Neural cell (in vitro differentiated cells): ENCODE measurements around the gene PDE3A. TPM values are rescaled to one million over a fixed set of nuclear protein-coding genes. Genes with fewer than 3 reads are reported as not detected.

Source experiments
- H2AFZ ChIP-seq: fragments of 200-600, 300-800 bp; sonication (generic), shearing (Covaris generic); 2 replicates; pipeline ENCODE4 v1.6.0; 2014; ENCODE audit warnings: low read depth, mild to moderate bottlenecking, antibody characterized with exemption, low read length, moderate library complexity
- H3F3A ChIP-seq: fragments of 200-600 bp; shearing (Covaris generic); 2 replicates; pipeline ENCODE4 v1.6.1; 2016; ENCODE audit warnings: mild to moderate bottlenecking, moderate library complexity, mixed read lengths, antibody characterized with exemption, low read length; ENCODE audit not compliant: insufficient read depth, poor library complexity, severe bottlenecking
- H3K27ac ChIP-seq: fragments of 200-600, 300-800 bp; sonication (generic), shearing (Covaris generic); 2 replicates; pipeline ENCODE4 v1.5.1; 2014; ENCODE audit warnings: mild to moderate bottlenecking, low read length, moderate library complexity
- H3K27me3 ChIP-seq: fragments of 300-800, 200-600 bp; sonication (generic), shearing (Covaris generic); 2 replicates; pipeline ENCODE4 v1.6.0; 2014; ENCODE audit warnings: mild to moderate bottlenecking, low read depth, low read length, moderate library complexity; ENCODE audit not compliant: insufficient read depth
- H3K36me3 ChIP-seq: fragments of 300-800, 200-600 bp; sonication (generic), shearing (Covaris generic); 2 replicates; pipeline ENCODE4 v1.5.1; 2014; ENCODE audit warnings: mild to moderate bottlenecking, antibody characterized with exemption, low read length, moderate library complexity; ENCODE audit not compliant: insufficient read depth
- H3K4me2 ChIP-seq: fragments of 300-800, 200-600 bp; sonication (generic), shearing (Covaris generic); 2 replicates; pipeline ENCODE4 v1.6.0; 2014; ENCODE audit warnings: mild to moderate bottlenecking, low read length
- H3K4me3 ChIP-seq: fragments of 300-800, 200-600 bp; sonication (generic), shearing (Covaris generic); 2 replicates; pipeline ENCODE4 v1.5.1; 2014; ENCODE audit warnings: mild to moderate bottlenecking, low read length, moderate library complexity
- H3K79me2 ChIP-seq: fragments of 200-600 bp; shearing (Covaris generic); replicated peaks from 2 replicates; pipeline ENCODE4 v1.6.0; 2014; ENCODE audit warnings: mild to moderate bottlenecking, low read length, moderate library complexity; ENCODE audit not compliant: insufficient read depth
- H3K9ac ChIP-seq: fragments of 300-800, 200-600 bp; sonication (generic), shearing (Covaris generic); 2 replicates; pipeline ENCODE4 v1.6.1; 2016; ENCODE audit warnings: mild to moderate bottlenecking, low read length, mixed read lengths
- H3K9me2 ChIP-seq: fragments of 200-600 bp; shearing (Covaris generic); 2 replicates; pipeline ENCODE4 v1.6.1; 2016; ENCODE audit warnings: mild to moderate bottlenecking, low read length, mixed read lengths; ENCODE audit not compliant: insufficient read depth
- H3K9me3 ChIP-seq: fragments of 200-600, 300-800 bp; sonication (generic), shearing (Covaris generic); 2 replicates; pipeline ENCODE4 v1.6.1; 2016; ENCODE audit warnings: mild to moderate bottlenecking, mixed run types, low read length, moderate library complexity, mixed read lengths
- H4K20me1 ChIP-seq: fragments of 200-600 bp; shearing (Covaris generic); 2 replicates; pipeline ENCODE4 v1.6.1; 2016; ENCODE audit warnings: mild to moderate bottlenecking, mixed run types; ENCODE audit not compliant: insufficient read depth
- EP300 ChIP-seq: fragments of 450-650 bp; conservative IDR thresholded peaks from 2 replicates; pipeline ENCODE4 v1.6.1; 2014; ENCODE audit warnings: antibody characterized with exemption, mild to moderate bottlenecking, moderate library complexity; ENCODE audit not compliant: poor library complexity, severe bottlenecking
- EZH2 ChIP-seq: fragments of 200-600, 300-800 bp; shearing (Covaris generic), sonication (generic); IDR thresholded peaks from 2 replicates; pipeline ENCODE4 v1.6.1; 2014; ENCODE audit warnings: antibody characterized with exemption, low read length, borderline replicate concordance, mild to moderate bottlenecking; ENCODE audit not compliant: insufficient read depth, poor library complexity, severe bottlenecking
- MXI1 ChIP-seq: fragments of 450-650 bp; conservative IDR thresholded peaks from 2 replicates; pipeline ENCODE4 v1.6.1; 2014; ENCODE audit warnings: antibody characterized with exemption, mild to moderate bottlenecking; ENCODE audit not compliant: poor library complexity, severe bottlenecking
- POLR2AphosphoS5 ChIP-seq: IDR thresholded peaks from 2 replicates; pipeline ENCODE4 v1.6.1; 2012
- RAD21 ChIP-seq: fragments of 450-650 bp; conservative IDR thresholded peaks from 2 replicates; pipeline ENCODE4 v1.6.1; 2014; ENCODE audit warnings: antibody characterized with exemption, mild to moderate bottlenecking, moderate library complexity
- SMC3 ChIP-seq: fragments of 450-650 bp; conservative IDR thresholded peaks from 2 replicates; pipeline ENCODE4 v1.6.1; 2014; ENCODE audit warnings: antibody characterized with exemption, mild to moderate bottlenecking, moderate library complexity; ENCODE audit not compliant: poor library complexity
- TAF1 ChIP-seq: IDR thresholded peaks from 2 replicates; pipeline ENCODE4 v1.6.1; 2012; ENCODE audit warnings: low read depth
- polyA plus RNA-seq: library from polyadenylated mRNA; depleted of rRNA; stranded (reverse); fragments of >200 nt; gene quantifications from 2 replicates; pipeline ENCODE4 v1.2.3, GENCODE V29; 2014
- TF ChIP-seq, protein P1 (sequence below): fragments of 450-650 bp; IDR thresholded peaks from 2 replicates; pipeline ENCODE4 v1.5.1; 2014; ENCODE audit warnings: antibody characterized with exemption, mild to moderate bottlenecking, moderate library complexity; ENCODE audit not compliant: poor library complexity, severe bottlenecking
- TF ChIP-seq, protein P2 (sequence below): IDR thresholded peaks from 2 replicates; pipeline ENCODE4 v1.6.1; 2012; ENCODE audit warnings: borderline replicate concordance

The PDE3A gene
- polyA plus RNA-seq, 1 donor from 2014 or later, result 0.94 TPM

DNA sequence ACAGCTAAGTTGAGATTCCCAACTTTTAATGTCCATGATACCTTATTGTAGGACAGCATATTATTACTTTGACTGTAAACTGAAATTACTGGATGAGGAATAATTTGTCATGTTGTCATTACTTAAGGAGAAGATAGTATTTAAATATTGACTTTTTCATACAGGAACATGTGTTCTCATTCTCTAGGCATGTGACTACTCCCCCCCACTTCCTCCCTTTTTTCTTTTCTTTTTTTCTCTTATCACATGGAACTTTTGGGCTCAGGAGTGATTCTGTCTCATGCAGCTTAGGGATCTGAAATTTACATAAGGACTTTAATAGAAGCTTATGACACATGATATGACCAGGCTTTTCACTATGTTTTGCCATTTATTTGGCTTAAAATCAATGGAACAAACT is 199.1 kb downstream of the PDE3A start:
- Histone ChIP-seq H3K9me2 (no peaks in the 10 kb centered on the region), H3K4me2 (no peak overlapping the region), H3K36me3 (no peaks in the 10 kb centered on the region), H3F3A (no peaks in the 10 kb centered on the region), H3K79me2 (no peaks in the 10 kb centered on the region), H3K27ac (no peak overlapping the region), H3K27me3 (no peaks in the 10 kb centered on the region), H2AFZ (no peak overlapping the region), H3K4me3 (no peak overlapping the region), H4K20me1 (no peaks in the 10 kb centered on the region), H3K9me3 (no peaks in the 10 kb centered on the region), H3K9ac (no peak overlapping the region)
- TF ChIP-seq RAD21 (no peak), TAF1 (no peak)

- Histone ChIP-seq H3K4me2 (no peak overlapping the region), H3K9me3 (no peaks in the 10 kb centered on the region), H3K9ac (no peak overlapping the region), H4K20me1 (no peaks in the 10 kb centered on the region), H3K36me3 (no peaks in the 10 kb centered on the region), H3K27ac (no peak overlapping the region), H3F3A (no peaks in the 10 kb centered on the region), H3K27me3 (no peaks in the 10 kb centered on the region), H3K4me3 (no peak overlapping the region), H3K9me2 (no peaks in the 10 kb centered on the region), H2AFZ (no peak overlapping the region), H3K79me2 (no peaks in the 10 kb centered on the region)
- TF ChIP-seq, protein P1, sequence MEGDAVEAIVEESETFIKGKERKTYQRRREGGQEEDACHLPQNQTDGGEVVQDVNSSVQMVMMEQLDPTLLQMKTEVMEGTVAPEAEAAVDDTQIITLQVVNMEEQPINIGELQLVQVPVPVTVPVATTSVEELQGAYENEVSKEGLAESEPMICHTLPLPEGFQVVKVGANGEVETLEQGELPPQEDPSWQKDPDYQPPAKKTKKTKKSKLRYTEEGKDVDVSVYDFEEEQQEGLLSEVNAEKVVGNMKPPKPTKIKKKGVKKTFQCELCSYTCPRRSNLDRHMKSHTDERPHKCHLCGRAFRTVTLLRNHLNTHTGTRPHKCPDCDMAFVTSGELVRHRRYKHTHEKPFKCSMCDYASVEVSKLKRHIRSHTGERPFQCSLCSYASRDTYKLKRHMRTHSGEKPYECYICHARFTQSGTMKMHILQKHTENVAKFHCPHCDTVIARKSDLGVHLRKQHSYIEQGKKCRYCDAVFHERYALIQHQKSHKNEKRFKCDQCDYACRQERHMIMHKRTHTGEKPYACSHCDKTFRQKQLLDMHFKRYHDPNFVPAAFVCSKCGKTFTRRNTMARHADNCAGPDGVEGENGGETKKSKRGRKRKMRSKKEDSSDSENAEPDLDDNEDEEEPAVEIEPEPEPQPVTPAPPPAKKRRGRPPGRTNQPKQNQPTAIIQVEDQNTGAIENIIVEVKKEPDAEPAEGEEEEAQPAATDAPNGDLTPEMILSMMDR, result no peak
- TF ChIP-seq POLR2AphosphoS5 (no peak), SMC3 (no peak), EZH2 (no peak), MXI1 (no peak), EP300 (no peak), RAD21 (no peak), TAF1 (no peak)
- TF ChIP-seq, protein P2, sequence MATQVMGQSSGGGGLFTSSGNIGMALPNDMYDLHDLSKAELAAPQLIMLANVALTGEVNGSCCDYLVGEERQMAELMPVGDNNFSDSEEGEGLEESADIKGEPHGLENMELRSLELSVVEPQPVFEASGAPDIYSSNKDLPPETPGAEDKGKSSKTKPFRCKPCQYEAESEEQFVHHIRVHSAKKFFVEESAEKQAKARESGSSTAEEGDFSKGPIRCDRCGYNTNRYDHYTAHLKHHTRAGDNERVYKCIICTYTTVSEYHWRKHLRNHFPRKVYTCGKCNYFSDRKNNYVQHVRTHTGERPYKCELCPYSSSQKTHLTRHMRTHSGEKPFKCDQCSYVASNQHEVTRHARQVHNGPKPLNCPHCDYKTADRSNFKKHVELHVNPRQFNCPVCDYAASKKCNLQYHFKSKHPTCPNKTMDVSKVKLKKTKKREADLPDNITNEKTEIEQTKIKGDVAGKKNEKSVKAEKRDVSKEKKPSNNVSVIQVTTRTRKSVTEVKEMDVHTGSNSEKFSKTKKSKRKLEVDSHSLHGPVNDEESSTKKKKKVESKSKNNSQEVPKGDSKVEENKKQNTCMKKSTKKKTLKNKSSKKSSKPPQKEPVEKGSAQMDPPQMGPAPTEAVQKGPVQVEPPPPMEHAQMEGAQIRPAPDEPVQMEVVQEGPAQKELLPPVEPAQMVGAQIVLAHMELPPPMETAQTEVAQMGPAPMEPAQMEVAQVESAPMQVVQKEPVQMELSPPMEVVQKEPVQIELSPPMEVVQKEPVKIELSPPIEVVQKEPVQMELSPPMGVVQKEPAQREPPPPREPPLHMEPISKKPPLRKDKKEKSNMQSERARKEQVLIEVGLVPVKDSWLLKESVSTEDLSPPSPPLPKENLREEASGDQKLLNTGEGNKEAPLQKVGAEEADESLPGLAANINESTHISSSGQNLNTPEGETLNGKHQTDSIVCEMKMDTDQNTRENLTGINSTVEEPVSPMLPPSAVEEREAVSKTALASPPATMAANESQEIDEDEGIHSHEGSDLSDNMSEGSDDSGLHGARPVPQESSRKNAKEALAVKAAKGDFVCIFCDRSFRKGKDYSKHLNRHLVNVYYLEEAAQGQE, result no peak
Observed at GRCh38 chr12:20572451-20572850, 204.1 kb downstream of the PDE3A start.

GRCh38 chr12:20576528-20576927 is 208.2 kb downstream of the PDE3A start:
- Histone ChIP-seq H4K20me1 (no peaks in the 10 kb centered on the region), H3K27me3 (no peaks in the 10 kb centered on the region), H3K79me2 (no peaks in the 10 kb centered on the region), H3F3A (no peaks in the 10 kb centered on the region), H3K9ac (no peak overlapping the region), H2AFZ (no peak overlapping the region), H3K9me3 (no peaks in the 10 kb centered on the region), H3K36me3 (no peaks in the 10 kb centered on the region), H3K27ac (peak overlapping the region; percentile 40), H3K9me2 (no peaks in the 10 kb centered on the region), H3K4me3 (peak overlapping the region; percentile 20), H3K4me2 (peak overlapping the region; percentile 6)
- TF ChIP-seq, protein P1, result no peak
- no peak for TF ChIP-seq RAD21
- TF ChIP-seq EZH2, result no peak
- TF ChIP-seq TAF1, result no peak
- TF ChIP-seq, protein P2, result no peak
- peak; percentile 91 for TF ChIP-seq EP300
- TF ChIP-seq POLR2AphosphoS5, result peak; percentile 71
- TF ChIP-seq SMC3, result no peak
- no peak for TF ChIP-seq MXI1
